H1 (cell line): Measurements from ENCODE around the gene CMIP.

ENCODE experiments used
- ATF2 ChIP-seq: IDR thresholded peaks from 2 replicates; pipeline ENCODE4 v1.6.1; 2012; ENCODE audit warnings: low read length, inconsistent platforms
- ATF3 ChIP-seq: IDR thresholded peaks from 2 replicates; pipeline ENCODE4 v1.6.1; 2011; ENCODE audit warnings: low read depth, mild to moderate bottlenecking, low read length; ENCODE audit not compliant: insufficient read depth
- BCL11A ChIP-seq, 2 experiments: IDR thresholded peaks; one replicate each; pipeline ENCODE4 v1.6.1; 2011; ENCODE audit warnings: low read depth in 2 of 2, low read length in 2 of 2, mild to moderate bottlenecking in 2 of 2
- CHD2 ChIP-seq: IDR thresholded peaks from 2 replicates; pipeline ENCODE4 v1.6.1; 2012; ENCODE audit warnings: low read length, improper control_type of control experiment
- CTCF ChIP-seq, 3 experiments: IDR thresholded peaks; 1 replicate in 2 of 3; 2 replicates in 1 of 3; pipeline versions ENCODE4 v1.5.1 to v1.6.1; 2011; ENCODE audit warnings: low read length in 3 of 3, mild to moderate bottlenecking in 3 of 3, inconsistent platforms in 2 of 3, low read depth in 1 of 3, moderate library complexity in 1 of 3; ENCODE audit not compliant: insufficient read depth in 1 of 3; ENCODE audit errors: control extremely low read depth in 1 of 3
- EP300 ChIP-seq, 2 experiments: IDR thresholded peaks; 1 replicate in 1 of 2; 2 replicates in 1 of 2; pipeline ENCODE4 v1.6.1; 2011 to 2012; ENCODE audit warnings: low read depth in 2 of 2, low read length in 2 of 2, mild to moderate bottlenecking in 2 of 2, borderline replicate concordance in 1 of 2, inconsistent platforms in 1 of 2, moderate library complexity in 1 of 2
- EZH2 ChIP-seq: fragments of 200-600 bp; sonication (generic); IDR thresholded peaks from 2 replicates; pipeline ENCODE4 v1.7.1; 2012; ENCODE audit warnings: low read depth, mild to moderate bottlenecking, moderate library complexity, low read length, inconsistent platforms; ENCODE audit not compliant: severe bottlenecking
- JUND ChIP-seq: IDR thresholded peaks from 2 replicates; pipeline ENCODE4 v1.6.1; 2011; ENCODE audit warnings: mild to moderate bottlenecking, improper control_type of control experiment, low read length
- POLR2AphosphoS5 ChIP-seq: IDR thresholded peaks from 2 replicates; pipeline ENCODE4 v1.6.1; 2011; ENCODE audit warnings: low read depth, low read length
- SUZ12 ChIP-seq: fragments of 200-600 bp; sonication (generic); IDR thresholded peaks from 2 replicates; pipeline ENCODE4 v1.6.1; 2012; ENCODE audit warnings: mild to moderate bottlenecking, inconsistent platforms, low read length, moderate library complexity, mixed read lengths
- TAF1 ChIP-seq: IDR thresholded peaks from 2 replicates; pipeline ENCODE4 v1.6.1; 2011; ENCODE audit warnings: mild to moderate bottlenecking, low read depth, low read length

- TF ChIP-seq JUND (no peak), CTCF (IDR thresholded peaks at IDR 0.05; ENCODE audit: control extremely low read depth in 1 of 3, insufficient read depth in 1 of 3, low read depth in 1 of 3, low read length in 3 of 3) (peak; percentile 50 to 58 (median 57)), ATF2 (no peak), TAF1 (no peak), SUZ12 (no peak), POLR2AphosphoS5 (no peak), CHD2 (no peak), EZH2 (no peak), BCL11A (IDR thresholded peaks at IDR 0.05; ENCODE audit: low read depth in 2 of 2, low read length in 2 of 2) (no peak), ATF3 (no peak), EP300 (IDR thresholded peaks at IDR 0.05; ENCODE audit: borderline replicate concordance in 1 of 2, low read depth in 2 of 2, low read length in 2 of 2) (no peak)
Observed at GRCh38 chr16:81633147-81633619, 188.6 kb downstream of the CMIP start.
